BE2C (cell line): ENCODE measurements around the gene ABCA8.
A peak's percentile ranks its signal among the peaks of the same experiment; 100 is the strongest.

Source experiments
- DNase-seq: peaks from one replicate; pipeline ENCODE4 v3.0.0-alpha.2; 2020
- H3K27me3 ChIP-seq: fragments of 250-450 bp; sonication (Bioruptor Pico); 2 replicates; pipeline ENCODE4 v1.5.1; 2020; ENCODE audit warnings: mild to moderate bottlenecking
- H3K36me3 ChIP-seq: fragments of 250-450 bp; sonication (Bioruptor Pico); 2 replicates; pipeline ENCODE4 v1.5.1; 2020; ENCODE audit warnings: mild to moderate bottlenecking
- H3K4me1 ChIP-seq: fragments of 250-450 bp; sonication (Bioruptor Pico); 2 replicates; pipeline ENCODE4 v1.5.1; 2020
- H3K4me3 ChIP-seq: 2 replicates; pipeline ENCODE4 v1.5.1; 2011; ENCODE audit warnings: low read depth, low read length
- H3K9me3 ChIP-seq: fragments of 250-450 bp; sonication (Bioruptor Pico); 2 replicates; pipeline ENCODE4 v1.5.1; 2020
- CTCF ChIP-seq: IDR thresholded peaks from 2 replicates; pipeline ENCODE4 v1.5.1; 2012; ENCODE audit warnings: mild to moderate bottlenecking, low read depth, low read length

ABCA8 gene

GRCh38 chr17:68924793-68925720 is 30.1 kb downstream of the ABCA8 start:
- H3K36me3 ChIP-seq = no peaks in the 10 kb centered on the region
- no peak for DNase-seq
- H3K27me3 ChIP-seq = no peaks in the 10 kb centered on the region; the same call in 1 of the 2 replicates
- TF ChIP-seq CTCF = no peak
- no peaks in the 10 kb centered on the region for H3K9me3 ChIP-seq
- no peak overlapping the region for H3K4me3 ChIP-seq
- no peaks in the 10 kb centered on the region for H3K4me1 ChIP-seq

GRCh38 chr17:68910789-68911431 is 44.3 kb downstream of the ABCA8 start:
- TF ChIP-seq CTCF = no peak
- DNase-seq = no peak
- H3K27me3 ChIP-seq = no peaks in the 10 kb centered on the region
- no peaks in the 10 kb centered on the region for H3K9me3 ChIP-seq
- no peak overlapping the region for H3K4me3 ChIP-seq
- no peaks in the 10 kb centered on the region; the same call in 1 of the 2 replicates for H3K36me3 ChIP-seq
- H3K4me1 ChIP-seq = no peaks in the 10 kb centered on the region

- Histone ChIP-seq H3K4me1 (no peaks in the 10 kb centered on the region), H3K9me3 (no peaks in the 10 kb centered on the region), H3K4me3 (no peak overlapping the region), H3K36me3 (no peaks in the 10 kb centered on the region; the same call in 1 of the 2 replicates), H3K27me3 (no peaks in the 10 kb centered on the region)
- TF ChIP-seq CTCF = no peak
- DNase-seq = no peak
These were observed 44.9 kb downstream of the ABCA8 start for GRCh38 chr17:68910251-68910705.

- H3K36me3 ChIP-seq = no peaks in the 10 kb centered on the region
- no peaks in the 10 kb centered on the region for H3K4me1 ChIP-seq
- no peak for DNase-seq
- no peaks in the 10 kb centered on the region for H3K9me3 ChIP-seq
- TF ChIP-seq CTCF = no peak
- H3K4me3 ChIP-seq = no peak overlapping the region
- no peaks in the 10 kb centered on the region for H3K27me3 ChIP-seq
These were observed 46.1 kb downstream of the ABCA8 start for GRCh38 chr17:68909066-68909465.

GRCh38 chr17:68908045-68908444 is 47.1 kb downstream of the ABCA8 start:
- Histone ChIP-seq H3K4me1 (no peaks in the 10 kb centered on the region), H3K27me3 (no peaks in the 10 kb centered on the region), H3K36me3 (no peaks in the 10 kb centered on the region), H3K9me3 (no peaks in the 10 kb centered on the region), H3K4me3 (no peak overlapping the region)
- TF ChIP-seq CTCF = no peak
- no peak for DNase-seq

GRCh38 chr17:68906638-68907037 is 48.6 kb downstream of the ABCA8 start:
- no peak for DNase-seq
- Histone ChIP-seq H3K27me3 (no peaks in the 10 kb centered on the region), H3K4me3 (no peak overlapping the region), H3K9me3 (no peaks in the 10 kb centered on the region), H3K36me3 (no peaks in the 10 kb centered on the region), H3K4me1 (no peaks in the 10 kb centered on the region)
- peak; percentile 41 for TF ChIP-seq CTCF
